PC-3 (cell line): Measurements from ENCODE around the gene DPT.

ENCODE experiments used
- EZH2phosphoT487 ChIP-seq: fragments of 300-600 bp; sonication (generic); IDR thresholded peaks from 2 replicates; pipeline ENCODE4 v1.6.1; 2018; ENCODE audit warnings: mild to moderate bottlenecking, antibody characterized with exemption, low read length, borderline replicate concordance
- TF ChIP-seq, protein P1 (sequence below): fragments of 300-600 bp; sonication (generic); conservative IDR thresholded peaks from 2 replicates; pipeline ENCODE4 v1.5.1; 2017; ENCODE audit warnings: antibody characterized with exemption, low read depth, mild to moderate bottlenecking, low read length

DNA sequence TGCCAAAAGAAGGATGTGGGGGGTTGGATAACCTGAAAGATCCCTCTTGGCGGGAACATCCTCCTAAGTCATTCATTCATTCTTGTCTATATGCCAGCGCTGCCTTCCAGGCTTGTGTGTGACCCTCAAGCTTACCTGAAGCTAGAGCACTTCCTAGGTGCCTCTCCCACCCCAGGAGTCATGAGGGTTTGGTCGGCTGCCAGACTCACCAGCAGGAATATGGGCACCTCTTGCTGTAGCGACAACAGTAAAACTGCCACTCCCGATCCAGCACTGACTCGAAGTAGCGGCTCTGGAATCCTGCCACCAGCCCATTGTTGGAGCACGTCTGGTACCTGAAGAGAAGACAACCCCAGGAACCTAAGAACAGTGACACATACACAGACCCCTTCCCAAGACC is 15.0 kb downstream of the DPT start:
- TF ChIP-seq, protein P1, sequence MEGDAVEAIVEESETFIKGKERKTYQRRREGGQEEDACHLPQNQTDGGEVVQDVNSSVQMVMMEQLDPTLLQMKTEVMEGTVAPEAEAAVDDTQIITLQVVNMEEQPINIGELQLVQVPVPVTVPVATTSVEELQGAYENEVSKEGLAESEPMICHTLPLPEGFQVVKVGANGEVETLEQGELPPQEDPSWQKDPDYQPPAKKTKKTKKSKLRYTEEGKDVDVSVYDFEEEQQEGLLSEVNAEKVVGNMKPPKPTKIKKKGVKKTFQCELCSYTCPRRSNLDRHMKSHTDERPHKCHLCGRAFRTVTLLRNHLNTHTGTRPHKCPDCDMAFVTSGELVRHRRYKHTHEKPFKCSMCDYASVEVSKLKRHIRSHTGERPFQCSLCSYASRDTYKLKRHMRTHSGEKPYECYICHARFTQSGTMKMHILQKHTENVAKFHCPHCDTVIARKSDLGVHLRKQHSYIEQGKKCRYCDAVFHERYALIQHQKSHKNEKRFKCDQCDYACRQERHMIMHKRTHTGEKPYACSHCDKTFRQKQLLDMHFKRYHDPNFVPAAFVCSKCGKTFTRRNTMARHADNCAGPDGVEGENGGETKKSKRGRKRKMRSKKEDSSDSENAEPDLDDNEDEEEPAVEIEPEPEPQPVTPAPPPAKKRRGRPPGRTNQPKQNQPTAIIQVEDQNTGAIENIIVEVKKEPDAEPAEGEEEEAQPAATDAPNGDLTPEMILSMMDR: no peak
- TF ChIP-seq EZH2phosphoT487: no peak
